ENCODE measurements around the gene PHLPP1. TPM values are rescaled to one million over a fixed set of nuclear protein-coding genes. Genes with fewer than 3 reads are reported as not detected.

Gene PHLPP1
- total and polyA plus RNA-seq, 3 experiments from 2014 or later = 0.93 to 14.8 (median 13.5) TPM

- no peak for DNase-seq
- POLR2A ChIA-PET = no interaction called here
- CTCF ChIA-PET = no interaction called here
These were observed 15.6 kb downstream of the PHLPP1 start for GRCh38 chr18:62730941-62731340.

GRCh38 chr18:62732617-62733016 lies 17.3 kb downstream of the PHLPP1 start:
- Histone ChIP-seq H3K27me3 (ENCODE audit: insufficient read depth, low read length, poor library complexity, severe bottlenecking) (no peaks in the 10 kb centered on the region), H3K36me3 (ENCODE audit: insufficient read depth, low read length) (no peaks in the 10 kb centered on the region), H3K4me1 (ENCODE audit: insufficient read depth, low read length) (no peaks in the 10 kb centered on the region), H3K9me3 (ENCODE audit: low read length) (no peaks in the 10 kb centered on the region), H3K4me3 (ENCODE audit: low read length) (no peak overlapping the region), H3K27ac (ENCODE audit: low read depth, low read length) (no peak overlapping the region)
- ChIA-PET CTCF (no interaction called here), POLR2A (no interaction called here)
- no peak for DNase-seq
- H3K27ac Mint-ChIP-seq = no peak overlapping the region
- H3K4me1 Mint-ChIP-seq = peaks cover 0 to 14% (median 0%) of the 10 kb centered on the region in 3 donors
- peaks cover 0 to 17% (median 3%) of the 10 kb centered on the region in 3 donors for H3K36me3 Mint-ChIP-seq
- peaks cover 2 to 13% (median 5%) of the 10 kb centered on the region in 5 donors for H3K9me3 Mint-ChIP-seq
- no peaks in the 10 kb centered on the region for H3K27me3 Mint-ChIP-seq
- H3K4me3 Mint-ChIP-seq = no peak overlapping the region

More at GRCh38 chr18:62730941-62731340, 15.6 kb downstream of the PHLPP1 start:
- H3K27ac Mint-ChIP-seq = no peak overlapping the region
- no peaks in the 10 kb centered on the region for H3K4me1 ChIP-seq (ENCODE audit: insufficient read depth, low read length)
- H3K27ac ChIP-seq (ENCODE audit: low read depth, low read length) = no peak overlapping the region
- peaks cover 2 to 13% (median 5%) of the 10 kb centered on the region in 5 donors for H3K9me3 Mint-ChIP-seq
- H3K27me3 Mint-ChIP-seq = no peaks in the 10 kb centered on the region
- no peaks in the 10 kb centered on the region for H3K9me3 ChIP-seq (ENCODE audit: low read length)
- H3K4me3 ChIP-seq (ENCODE audit: low read length) = no peak overlapping the region
- H3K4me3 Mint-ChIP-seq = no peak overlapping the region
- H3K36me3 Mint-ChIP-seq = peaks cover 0 to 17% (median 3%) of the 10 kb centered on the region in 3 donors
- no peaks in the 10 kb centered on the region for H3K27me3 ChIP-seq (ENCODE audit: insufficient read depth, low read length, poor library complexity, severe bottlenecking)
- no peaks in the 10 kb centered on the region for H3K36me3 ChIP-seq (ENCODE audit: insufficient read depth, low read length)
- peaks cover 0 to 3% (median 1%) of the 10 kb centered on the region in 3 donors for H3K4me1 Mint-ChIP-seq

- H3K4me1 ChIP-seq (ENCODE audit: insufficient read depth, low read length) = no peaks in the 10 kb centered on the region
- Mint-ChIP-seq H3K27ac (no peak overlapping the region), H3K4me1 (peaks cover 0 to 15% (median 0%) of the 10 kb centered on the region in 3 donors), H3K4me3 (no peak overlapping the region), H3K36me3 (peaks cover 0 to 17% (median 3%) of the 10 kb centered on the region in 3 donors), H3K9me3 (peaks cover 2 to 13% (median 5%) of the 10 kb centered on the region in 5 donors), H3K27me3 (no peaks in the 10 kb centered on the region)
- H3K36me3 ChIP-seq (ENCODE audit: insufficient read depth, low read length) = no peaks in the 10 kb centered on the region
- ChIA-PET CTCF (no interaction called here), POLR2A (no interaction called here)
- H3K27ac ChIP-seq (ENCODE audit: low read depth, low read length) = no peak overlapping the region
- H3K9me3 ChIP-seq (ENCODE audit: low read length) = no peaks in the 10 kb centered on the region
- no peaks in the 10 kb centered on the region for H3K27me3 ChIP-seq (ENCODE audit: insufficient read depth, low read length, poor library complexity, severe bottlenecking)
- no peak for DNase-seq
- no peak overlapping the region for H3K4me3 ChIP-seq (ENCODE audit: low read length)
These were observed 18.9 kb downstream of the PHLPP1 start for GRCh38 chr18:62734290-62734689.

GRCh38 chr18:62735387-62735786 lies 20.0 kb downstream of the PHLPP1 start:
- H3K9me3 Mint-ChIP-seq = peaks cover 2 to 13% (median 5%) of the 10 kb centered on the region in 5 donors
- H3K27ac ChIP-seq (ENCODE audit: low read depth, low read length) = no peak overlapping the region
- no peaks in the 10 kb centered on the region for H3K27me3 ChIP-seq (ENCODE audit: insufficient read depth, low read length, poor library complexity, severe bottlenecking)
- ChIA-PET CTCF (no interaction called here), POLR2A (no interaction called here)
- H3K36me3 ChIP-seq (ENCODE audit: insufficient read depth, low read length) = no peaks in the 10 kb centered on the region
- H3K36me3 Mint-ChIP-seq = peaks cover 0 to 17% (median 3%) of the 10 kb centered on the region in 3 donors
- no peak overlapping the region for H3K4me3 ChIP-seq (ENCODE audit: low read length)
- peaks cover 0 to 17% (median 2%) of the 10 kb centered on the region in 3 donors for H3K4me1 Mint-ChIP-seq
- H3K27me3 Mint-ChIP-seq = no peaks in the 10 kb centered on the region
- no peak for DNase-seq
- no peak overlapping the region for H3K4me3 Mint-ChIP-seq
- H3K9me3 ChIP-seq (ENCODE audit: low read length) = no peaks in the 10 kb centered on the region
- H3K4me1 ChIP-seq (ENCODE audit: insufficient read depth, low read length) = no peaks in the 10 kb centered on the region
- no peak overlapping the region for H3K27ac Mint-ChIP-seq

GRCh38 chr18:62736077-62736855 lies 20.9 kb downstream of the PHLPP1 start:
- DNase-seq = no peak
- CTCF ChIA-PET = no interaction called here
- peaks cover 0 to 18% (median 2%) of the 10 kb centered on the region in 3 donors for H3K4me1 Mint-ChIP-seq
- no peaks in the 10 kb centered on the region for H3K27me3 ChIP-seq (ENCODE audit: insufficient read depth, low read length, poor library complexity, severe bottlenecking)
- H3K27me3 Mint-ChIP-seq = no peaks in the 10 kb centered on the region
- no peaks in the 10 kb centered on the region for H3K36me3 ChIP-seq (ENCODE audit: insufficient read depth, low read length)
- peaks cover 2 to 11% (median 5%) of the 10 kb centered on the region in 5 donors for H3K9me3 Mint-ChIP-seq
- no peaks in the 10 kb centered on the region for H3K4me1 ChIP-seq (ENCODE audit: insufficient read depth, low read length)
- no peak overlapping the region for H3K4me3 Mint-ChIP-seq
- peaks cover 0 to 16% (median 3%) of the 10 kb centered on the region in 3 donors for H3K36me3 Mint-ChIP-seq
- H3K9me3 ChIP-seq (ENCODE audit: low read length) = no peaks in the 10 kb centered on the region
- no peak overlapping the region for H3K27ac ChIP-seq (ENCODE audit: low read depth, low read length)
- no peak overlapping the region for H3K4me3 ChIP-seq (ENCODE audit: low read length)
- H3K27ac Mint-ChIP-seq = no peak overlapping the region
- POLR2A ChIA-PET = no interaction called here

GRCh38 chr18:62737241-62737873 lies 22.0 kb downstream of the PHLPP1 start:
- no peak overlapping the region for H3K27ac Mint-ChIP-seq
- DNase-seq = no peak
- peaks cover 0 to 3% (median 0%) of the 10 kb centered on the region in 5 donors for H3K9me3 Mint-ChIP-seq
- no peaks in the 10 kb centered on the region for H3K27me3 Mint-ChIP-seq
- peaks cover 0 to 18% (median 2%) of the 10 kb centered on the region in 3 donors for H3K4me1 Mint-ChIP-seq
- Histone ChIP-seq H3K27me3 (ENCODE audit: insufficient read depth, low read length, poor library complexity, severe bottlenecking) (no peaks in the 10 kb centered on the region), H3K27ac (ENCODE audit: low read depth, low read length) (no peak overlapping the region), H3K9me3 (ENCODE audit: low read length) (no peaks in the 10 kb centered on the region), H3K4me1 (ENCODE audit: insufficient read depth, low read length) (no peaks in the 10 kb centered on the region), H3K36me3 (ENCODE audit: insufficient read depth, low read length) (no peaks in the 10 kb centered on the region), H3K4me3 (ENCODE audit: low read length) (no peak overlapping the region)
- peaks cover 0 to 8% (median 0%) of the 10 kb centered on the region in 3 donors for H3K36me3 Mint-ChIP-seq
- ChIA-PET POLR2A (no interaction called here), CTCF (no interaction called here)
- no peak overlapping the region for H3K4me3 Mint-ChIP-seq

- Mint-ChIP-seq H3K27ac (no peak overlapping the region), H3K4me1 (peaks cover 1 to 19% (median 3%) of the 10 kb centered on the region in 3 donors), H3K27me3 (no peaks in the 10 kb centered on the region), H3K4me3 (no peak overlapping the region), H3K9me3 (no peaks in the 10 kb centered on the region), H3K36me3 (no peaks in the 10 kb centered on the region)
- ChIA-PET CTCF (no interaction called here), POLR2A (no interaction called here)
- Histone ChIP-seq H3K9me3 (ENCODE audit: low read length) (no peaks in the 10 kb centered on the region), H3K36me3 (ENCODE audit: insufficient read depth, low read length) (no peaks in the 10 kb centered on the region), H3K27me3 (ENCODE audit: insufficient read depth, low read length, poor library complexity, severe bottlenecking) (no peaks in the 10 kb centered on the region), H3K27ac (ENCODE audit: low read depth, low read length) (no peak overlapping the region), H3K4me3 (ENCODE audit: low read length) (no peak overlapping the region), H3K4me1 (ENCODE audit: insufficient read depth, low read length) (no peaks in the 10 kb centered on the region)
- no peak for DNase-seq
These were observed 23.3 kb downstream of the PHLPP1 start for GRCh38 chr18:62738639-62739038.

- Histone ChIP-seq H3K36me3 (ENCODE audit: insufficient read depth, low read length) (no peaks in the 10 kb centered on the region), H3K9me3 (ENCODE audit: low read length) (no peaks in the 10 kb centered on the region), H3K27me3 (ENCODE audit: insufficient read depth, low read length, poor library complexity, severe bottlenecking) (no peaks in the 10 kb centered on the region), H3K27ac (ENCODE audit: low read depth, low read length) (no peak overlapping the region), H3K4me1 (ENCODE audit: insufficient read depth, low read length) (no peaks in the 10 kb centered on the region), H3K4me3 (ENCODE audit: low read length) (no peak overlapping the region)
- Mint-ChIP-seq H3K27me3 (no peaks in the 10 kb centered on the region), H3K4me3 (no peak overlapping the region), H3K4me1 (peaks cover 7 to 29% (median 9%) of the 10 kb centered on the region in 3 donors), H3K9me3 (no peaks in the 10 kb centered on the region), H3K27ac (no peak overlapping the region), H3K36me3 (no peaks in the 10 kb centered on the region)
- ChIA-PET CTCF (no interaction called here), POLR2A (no interaction called here)
- DNase-seq = no peak
These were observed 24.6 kb downstream of the PHLPP1 start for GRCh38 chr18:62739911-62740310.
